HepG2 (cell line): Measurements from ENCODE around the gene ZNF740.

Experiments
- POLR2A ChIP-seq, 2 experiments: IDR thresholded peaks; 2 replicates each; pipeline ENCODE4 v1.6.1; 2011; ENCODE audit warnings: low read depth in 2 of 2, low read length in 2 of 2, mild to moderate bottlenecking in 1 of 2, moderate library complexity in 1 of 2; ENCODE audit not compliant: insufficient read depth in 1 of 2
- RFX5 ChIP-seq: IDR thresholded peaks from 2 replicates; pipeline ENCODE4 v1.6.1; 2011; ENCODE audit warnings: low read depth, low read length, improper control_type of control experiment
- STAG1 ChIP-seq: sonication (generic); formaldehyde crosslinking; IDR thresholded peaks from 2 replicates; pipeline ENCODE4 v1.4.0; 2020; ENCODE audit warnings: missing genetic modification reagents
- ZNF496 ChIP-seq: sonication (generic); formaldehyde crosslinking; IDR thresholded peaks from 2 replicates; pipeline ENCODE4 v1.8.1; 2023; ENCODE audit warnings: mild to moderate bottlenecking, moderate library complexity, missing genetic modification reagents; ENCODE audit not compliant: insufficient replicate concordance
- TF ChIP-seq, protein P1 (sequence below): sonication (generic); formaldehyde crosslinking; IDR thresholded peaks from 2 replicates; pipeline ENCODE4 v1.5.0; 2020; ENCODE audit warnings: mild to moderate bottlenecking, missing genetic modification reagents, moderate library complexity
- TF ChIP-seq, protein P2 (sequence below): sonication (generic); formaldehyde crosslinking; IDR thresholded peaks from 2 replicates; pipeline ENCODE4 v1.4.0; 2020; ENCODE audit warnings: missing genetic modification reagents, mild to moderate bottlenecking, borderline replicate concordance

DNA sequence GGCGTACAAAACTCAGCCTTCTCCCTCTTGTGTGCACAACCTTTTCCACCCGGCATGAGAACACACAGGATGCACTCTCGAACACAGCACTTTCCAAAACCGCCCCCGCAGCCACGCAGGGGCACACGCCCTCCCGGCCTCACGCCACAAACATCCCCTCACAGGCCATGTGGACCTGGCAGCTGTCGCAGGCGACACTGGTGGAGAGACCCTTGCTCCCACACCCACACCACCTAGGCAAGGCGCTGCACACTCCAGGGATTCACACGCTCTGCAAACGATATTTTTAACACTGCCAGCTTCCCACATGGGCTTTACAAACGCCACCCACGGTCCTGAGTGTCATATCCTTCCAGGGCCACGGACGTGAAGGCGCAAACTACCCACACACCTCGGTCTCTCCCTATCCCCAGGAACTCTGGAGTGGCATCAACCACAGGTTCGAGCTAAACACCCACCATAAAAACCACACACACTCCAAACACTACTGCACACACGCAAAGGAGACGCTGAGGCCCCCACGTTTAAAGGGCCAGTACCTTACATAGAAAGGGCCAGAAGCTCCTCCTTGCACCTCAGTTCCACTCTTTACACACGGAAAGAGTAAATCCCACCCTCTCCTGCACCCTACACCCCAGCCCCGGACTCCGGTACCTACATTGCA is 38.9 kb downstream of the ZNF740 start:
- TF ChIP-seq ZNF496 (no peak), RFX5 (no peak), POLR2A (IDR thresholded peaks at IDR 0.05; ENCODE audit: insufficient read depth in 1 of 2, low read depth in 2 of 2, low read length in 2 of 2) (no peak), STAG1 (no peak)
- TF ChIP-seq, protein P1, sequence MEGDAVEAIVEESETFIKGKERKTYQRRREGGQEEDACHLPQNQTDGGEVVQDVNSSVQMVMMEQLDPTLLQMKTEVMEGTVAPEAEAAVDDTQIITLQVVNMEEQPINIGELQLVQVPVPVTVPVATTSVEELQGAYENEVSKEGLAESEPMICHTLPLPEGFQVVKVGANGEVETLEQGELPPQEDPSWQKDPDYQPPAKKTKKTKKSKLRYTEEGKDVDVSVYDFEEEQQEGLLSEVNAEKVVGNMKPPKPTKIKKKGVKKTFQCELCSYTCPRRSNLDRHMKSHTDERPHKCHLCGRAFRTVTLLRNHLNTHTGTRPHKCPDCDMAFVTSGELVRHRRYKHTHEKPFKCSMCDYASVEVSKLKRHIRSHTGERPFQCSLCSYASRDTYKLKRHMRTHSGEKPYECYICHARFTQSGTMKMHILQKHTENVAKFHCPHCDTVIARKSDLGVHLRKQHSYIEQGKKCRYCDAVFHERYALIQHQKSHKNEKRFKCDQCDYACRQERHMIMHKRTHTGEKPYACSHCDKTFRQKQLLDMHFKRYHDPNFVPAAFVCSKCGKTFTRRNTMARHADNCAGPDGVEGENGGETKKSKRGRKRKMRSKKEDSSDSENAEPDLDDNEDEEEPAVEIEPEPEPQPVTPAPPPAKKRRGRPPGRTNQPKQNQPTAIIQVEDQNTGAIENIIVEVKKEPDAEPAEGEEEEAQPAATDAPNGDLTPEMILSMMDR (CRISPR knock-in tag) = no peak
- TF ChIP-seq, protein P2, sequence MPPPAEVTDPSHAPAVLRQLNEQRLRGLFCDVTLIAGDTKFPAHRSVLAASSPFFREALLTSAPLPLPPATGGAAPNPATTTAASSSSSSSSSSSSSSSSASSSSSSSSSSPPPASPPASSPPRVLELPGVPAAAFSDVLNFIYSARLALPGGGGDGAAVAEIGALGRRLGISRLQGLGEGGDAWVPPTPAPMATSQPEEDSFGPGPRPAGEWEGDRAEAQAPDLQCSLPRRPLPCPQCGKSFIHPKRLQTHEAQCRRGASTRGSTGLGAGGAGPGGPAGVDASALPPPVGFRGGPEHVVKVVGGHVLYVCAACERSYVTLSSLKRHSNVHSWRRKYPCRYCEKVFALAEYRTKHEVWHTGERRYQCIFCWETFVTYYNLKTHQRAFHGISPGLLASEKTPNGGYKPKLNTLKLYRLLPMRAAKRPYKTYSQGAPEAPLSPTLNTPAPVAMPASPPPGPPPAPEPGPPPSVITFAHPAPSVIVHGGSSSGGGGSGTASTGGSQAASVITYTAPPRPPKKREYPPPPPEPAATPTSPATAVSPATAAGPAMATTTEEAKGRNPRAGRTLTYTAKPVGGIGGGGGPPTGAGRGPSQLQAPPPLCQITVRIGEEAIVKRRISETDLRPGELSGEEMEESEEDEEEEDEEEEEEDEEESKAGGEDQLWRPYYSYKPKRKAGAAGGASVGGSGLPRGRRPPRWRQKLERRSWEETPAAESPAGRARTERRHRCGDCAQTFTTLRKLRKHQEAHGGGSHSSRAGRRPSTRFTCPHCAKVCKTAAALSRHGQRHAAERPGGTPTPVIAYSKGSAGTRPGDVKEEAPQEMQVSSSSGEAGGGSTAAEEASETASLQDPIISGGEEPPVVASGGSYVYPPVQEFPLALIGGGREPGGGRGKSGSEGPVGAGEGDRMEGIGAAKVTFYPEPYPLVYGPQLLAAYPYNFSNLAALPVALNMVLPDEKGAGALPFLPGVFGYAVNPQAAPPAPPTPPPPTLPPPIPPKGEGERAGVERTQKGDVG (CRISPR knock-in tag) = no peak
